HG03066 (cell line): ENCODE results near the gene NLGN2.

Experiments
- ATAC-seq: cut with Tn5 transposase; IDR thresholded peaks from one replicate; pipeline ENCODE4 v1.9.1; 2021; ENCODE audit warnings: low read depth; ENCODE audit not compliant: unreplicated experiment

Gene NLGN2

DNA sequence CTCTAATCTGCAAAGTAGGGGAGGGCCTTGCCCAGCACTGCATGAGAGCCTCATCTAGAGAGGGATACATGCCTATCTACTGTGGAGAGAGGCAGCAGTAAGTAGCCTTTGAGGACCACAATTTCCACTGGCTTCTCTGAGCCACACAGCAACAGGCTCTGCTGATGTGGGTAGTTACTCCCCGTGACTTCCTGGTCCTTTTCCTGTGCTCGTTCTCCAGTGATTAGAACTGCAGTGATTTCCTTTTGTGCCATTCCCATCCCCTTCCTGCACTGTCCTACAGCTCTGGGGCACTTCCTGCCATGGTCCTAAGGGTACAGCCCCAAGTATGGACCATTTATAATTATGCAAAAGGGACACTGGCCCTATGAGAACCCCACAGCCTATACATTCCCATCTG lies 16.3 kb upstream of the NLGN2 start:
- no peak for ATAC-seq

DNA sequence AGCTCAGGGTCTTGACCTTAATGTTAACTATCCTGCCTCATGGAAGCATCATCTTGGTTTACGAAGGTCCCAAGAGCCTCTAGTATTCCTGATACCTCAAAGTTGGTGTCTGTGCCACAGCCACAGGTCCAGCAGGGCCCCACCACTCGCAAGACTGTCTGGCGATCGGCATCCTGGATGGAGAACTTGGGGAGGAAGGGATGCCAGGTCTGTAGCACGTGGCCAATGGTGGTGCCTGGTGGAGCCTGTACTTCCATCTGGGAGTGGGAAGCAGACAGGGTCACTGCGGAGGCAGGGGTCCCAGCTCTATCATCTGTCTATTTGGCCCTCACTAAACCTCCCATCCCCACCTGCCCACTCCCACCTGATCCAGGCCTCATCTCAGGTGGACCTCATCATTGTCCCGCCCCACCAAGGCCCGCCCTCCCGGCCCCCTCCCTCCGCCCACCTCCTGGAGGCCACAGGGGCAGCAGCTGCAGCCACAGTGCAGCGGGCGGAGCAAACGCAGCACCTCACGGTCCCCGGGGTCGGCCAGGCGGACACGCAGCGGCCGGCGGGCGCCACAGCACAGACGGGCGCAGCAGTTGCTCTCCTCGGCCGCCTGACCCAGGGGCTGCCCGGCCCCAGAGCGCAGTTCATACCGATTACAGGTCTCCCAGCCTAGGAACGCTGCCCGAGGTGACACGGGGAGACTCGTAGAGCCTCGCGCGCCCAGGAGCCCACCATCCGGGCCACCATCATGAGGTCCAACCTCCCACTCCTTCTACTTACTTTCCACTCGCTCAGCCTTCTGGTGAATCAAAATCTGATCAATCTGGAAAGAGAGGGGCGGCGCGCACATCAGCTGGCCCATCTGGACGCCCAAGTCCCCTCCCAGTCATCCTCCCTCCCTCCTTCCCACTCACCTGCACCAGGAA lies 14.7 kb upstream of the NLGN2 start:
- no peak for ATAC-seq

DNA sequence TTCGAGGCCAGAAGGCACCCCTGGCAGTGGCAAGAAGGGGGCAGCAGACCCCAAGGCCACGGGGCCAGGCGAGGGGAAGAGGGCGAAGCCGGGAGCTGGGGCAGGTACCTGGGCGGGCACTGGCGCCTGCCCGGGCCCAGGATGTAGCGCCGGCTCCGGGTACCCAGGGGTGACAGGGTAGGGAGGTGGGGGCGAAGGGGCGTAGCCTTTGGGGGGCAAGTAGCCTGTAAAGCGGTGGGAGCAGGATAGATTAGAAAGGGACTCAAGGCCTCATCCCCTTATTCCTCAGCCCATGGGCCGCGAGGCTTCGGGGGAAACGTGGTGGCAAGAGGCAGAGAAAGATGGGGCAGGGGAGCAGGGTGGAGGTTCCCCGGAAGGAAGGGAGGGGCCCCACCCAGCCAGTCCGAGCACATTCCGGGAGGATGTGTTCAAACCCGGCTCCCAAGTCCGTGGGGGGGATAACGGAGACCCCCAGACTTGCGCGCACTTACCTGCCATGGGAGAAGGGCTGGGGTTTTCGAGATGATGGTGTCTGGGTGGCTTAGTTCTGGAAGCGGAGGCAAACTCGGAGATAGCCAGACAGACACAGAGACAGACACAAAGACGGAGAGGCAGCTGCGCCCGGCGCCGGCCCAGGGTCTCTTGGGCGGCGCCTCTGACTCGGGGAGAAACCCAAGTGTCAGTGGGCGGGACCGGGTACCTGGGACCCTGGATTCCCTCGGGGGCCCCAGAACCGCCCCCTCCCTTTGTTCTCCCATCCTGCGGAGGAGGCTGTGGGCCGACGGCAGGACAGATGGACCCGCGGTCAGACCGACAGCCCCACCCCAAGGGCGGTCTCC lies 13.8 kb upstream of the NLGN2 start:
- peak; percentile 44 for ATAC-seq

DNA sequence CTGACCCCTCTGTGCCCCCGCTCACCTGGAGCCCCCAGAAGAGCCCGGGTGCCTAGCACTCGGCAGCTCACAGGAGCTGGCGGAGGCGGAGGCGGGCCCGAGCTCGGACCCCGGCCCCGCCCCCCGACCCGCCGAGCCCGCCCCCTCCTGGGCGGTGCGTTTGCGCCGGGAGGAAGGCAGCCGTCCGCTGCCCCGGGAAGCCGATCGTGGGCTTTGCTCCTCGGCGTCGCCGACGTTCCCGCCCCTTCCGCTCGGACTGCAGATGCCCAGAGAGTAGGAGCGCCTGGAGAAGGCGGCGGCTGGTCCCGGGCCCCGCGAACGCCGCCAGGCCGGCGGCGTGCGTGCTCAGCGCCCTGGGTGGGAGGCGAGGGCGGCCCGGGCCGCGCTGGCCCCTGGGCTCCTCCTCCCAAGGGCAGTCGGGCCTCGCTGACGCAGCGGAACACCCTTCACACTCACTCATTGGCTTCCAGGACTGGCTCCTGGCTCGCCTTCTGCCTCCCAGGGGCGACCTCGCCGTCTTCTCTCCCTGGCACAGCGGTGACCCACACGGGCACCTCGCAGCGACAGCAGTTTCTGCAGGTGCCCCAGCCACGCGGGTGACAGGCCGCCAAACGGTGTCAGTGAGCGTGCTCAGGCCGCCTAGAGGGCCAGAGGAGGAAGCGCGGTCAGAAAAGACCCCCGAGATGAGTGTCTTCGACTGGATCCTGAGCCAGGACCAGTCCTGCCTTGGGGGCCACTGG lies 13.0 kb upstream of the NLGN2 start, which contains the start of gene PLSCR3:
Gene PLSCR3, minus strand, starts transcription at position 74 of the 740 bp plus-strand sequence. CDS start 415 bp downstream, outside the sequence.
- ATAC-seq, result peak; percentile 75

DNA sequence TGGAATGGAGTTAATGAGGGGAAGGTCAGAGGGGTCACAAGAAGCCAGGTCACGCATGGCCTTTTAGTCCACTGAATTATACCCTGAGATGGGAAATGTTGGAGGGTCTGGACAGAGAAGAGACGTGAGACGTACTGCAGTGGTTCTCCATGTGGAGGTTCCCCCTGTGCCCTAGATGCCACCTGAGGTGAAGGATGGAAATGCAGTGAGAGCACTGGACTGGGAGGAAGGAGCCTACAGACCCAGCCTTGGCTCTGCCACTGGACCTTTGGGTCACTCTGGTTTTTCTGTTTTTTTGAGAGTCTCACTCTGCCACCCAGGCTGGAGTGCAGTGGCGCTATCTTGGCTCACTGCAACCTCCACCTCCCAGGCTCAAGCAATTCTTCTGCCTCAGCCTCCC lies 11.5 kb upstream of the NLGN2 start:
- no peak for ATAC-seq

DNA sequence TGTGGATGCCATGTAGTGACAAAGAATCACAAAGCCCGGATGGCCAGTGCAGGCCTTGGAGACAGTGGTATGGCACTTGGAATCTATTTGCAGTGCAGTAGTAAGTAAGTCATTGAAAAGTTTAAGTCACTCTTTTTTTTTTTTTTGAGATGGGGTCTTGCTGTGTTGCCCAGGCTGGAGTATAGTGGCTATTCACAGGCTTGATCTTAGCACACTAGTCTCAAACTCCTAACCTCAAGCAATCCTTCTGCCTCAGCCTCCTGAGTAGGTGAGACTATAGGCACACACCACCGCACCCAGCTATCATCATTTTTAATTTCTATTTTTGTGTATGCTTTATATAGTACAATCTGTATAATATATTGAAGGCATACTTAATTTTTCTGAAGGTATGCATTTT lies 9.0 kb upstream of the NLGN2 start:
- no peak for ATAC-seq

DNA sequence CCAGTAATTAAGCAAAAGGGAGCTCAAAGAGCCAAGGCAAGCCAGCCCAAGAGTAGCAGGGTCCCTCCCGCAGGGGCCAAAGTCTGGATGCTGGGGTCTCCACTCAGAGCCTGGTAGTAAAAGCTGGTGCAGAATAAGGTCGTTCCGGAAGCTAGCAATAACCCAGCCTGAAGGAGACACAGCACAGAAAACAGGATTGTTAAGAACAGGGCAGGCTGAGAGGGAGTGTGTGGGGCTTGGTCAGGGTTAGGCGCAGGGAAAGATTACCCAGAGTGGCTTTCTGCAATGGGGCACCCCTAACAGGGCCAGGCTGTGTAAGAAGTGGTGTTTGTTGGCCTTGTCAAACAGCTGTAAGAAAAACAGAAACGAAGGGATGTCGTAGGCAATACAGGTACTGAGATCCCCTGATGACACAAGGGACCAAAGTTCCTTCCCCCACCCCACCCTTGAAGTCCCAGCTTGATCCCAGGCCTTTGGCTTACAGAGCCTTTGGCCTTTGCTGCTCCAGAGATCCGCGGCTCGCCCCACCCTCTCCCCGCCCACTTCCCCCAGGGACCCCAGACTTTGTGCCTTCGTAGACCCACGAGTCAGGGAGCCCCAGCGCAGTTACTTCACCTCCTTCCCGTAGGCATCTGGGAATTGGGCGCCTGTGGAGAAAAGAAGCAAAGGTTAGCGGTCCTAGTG lies 4.5 kb upstream of the NLGN2 start:
- no peak for ATAC-seq

DNA sequence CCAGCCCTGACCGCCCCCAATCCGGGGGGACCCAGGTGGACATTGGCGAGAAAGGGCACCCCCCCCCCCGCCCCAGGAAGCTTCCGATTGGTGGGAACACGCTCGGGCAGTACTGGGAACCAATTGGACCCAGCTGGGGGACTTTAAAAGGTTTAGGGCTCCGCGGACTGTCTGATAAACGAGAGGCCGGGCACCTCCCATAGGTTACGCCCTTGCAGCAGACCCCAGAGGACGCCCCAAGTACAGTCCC lies 4.0 kb upstream of the NLGN2 start:
- peak; percentile 14 for ATAC-seq

DNA sequence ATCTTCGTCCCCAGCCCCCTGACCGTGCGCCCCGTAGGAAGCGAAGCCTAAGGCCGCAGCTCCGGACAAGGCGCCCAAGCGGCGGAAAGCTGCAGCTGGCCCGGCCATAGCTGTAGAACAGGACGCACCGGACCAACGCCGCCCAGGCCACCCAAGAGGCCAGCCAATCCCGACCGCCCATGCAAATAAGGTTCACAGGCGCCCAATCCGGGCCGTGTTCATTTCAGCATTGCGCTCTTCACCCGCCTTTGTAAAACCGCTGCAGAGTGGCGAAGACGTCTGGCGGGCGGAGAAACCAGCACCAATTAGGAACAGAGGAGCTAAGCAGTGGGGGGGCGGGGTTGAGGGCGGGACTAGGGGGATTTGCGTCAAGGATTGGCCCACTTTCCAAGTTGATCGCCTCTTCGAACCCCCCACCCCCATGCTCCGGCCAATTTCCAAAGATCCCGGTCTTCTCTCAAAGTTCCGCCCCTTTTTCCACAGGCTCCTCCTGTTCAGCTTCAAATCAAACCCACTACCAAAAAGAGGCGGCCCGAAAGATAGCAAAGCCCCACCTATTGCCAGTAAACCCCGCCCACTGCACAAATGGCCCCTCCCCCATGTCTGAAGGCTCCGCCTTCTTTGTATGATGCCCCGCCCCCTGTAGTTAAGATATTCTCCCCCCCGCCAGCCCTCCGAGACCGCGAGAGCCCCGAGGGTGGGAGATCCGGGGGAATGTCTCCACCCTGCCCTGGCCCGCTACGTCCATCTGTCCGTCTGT lies 3.5 kb upstream of the NLGN2 start, which contains the start of gene TMEM256:
Gene TMEM256, minus strand, starts transcription at position 121 of the 760 bp plus-strand sequence. Its CDS starts 13 bp downstream, at position 108.
- ATAC-seq, result peak; percentile 87

DNA sequence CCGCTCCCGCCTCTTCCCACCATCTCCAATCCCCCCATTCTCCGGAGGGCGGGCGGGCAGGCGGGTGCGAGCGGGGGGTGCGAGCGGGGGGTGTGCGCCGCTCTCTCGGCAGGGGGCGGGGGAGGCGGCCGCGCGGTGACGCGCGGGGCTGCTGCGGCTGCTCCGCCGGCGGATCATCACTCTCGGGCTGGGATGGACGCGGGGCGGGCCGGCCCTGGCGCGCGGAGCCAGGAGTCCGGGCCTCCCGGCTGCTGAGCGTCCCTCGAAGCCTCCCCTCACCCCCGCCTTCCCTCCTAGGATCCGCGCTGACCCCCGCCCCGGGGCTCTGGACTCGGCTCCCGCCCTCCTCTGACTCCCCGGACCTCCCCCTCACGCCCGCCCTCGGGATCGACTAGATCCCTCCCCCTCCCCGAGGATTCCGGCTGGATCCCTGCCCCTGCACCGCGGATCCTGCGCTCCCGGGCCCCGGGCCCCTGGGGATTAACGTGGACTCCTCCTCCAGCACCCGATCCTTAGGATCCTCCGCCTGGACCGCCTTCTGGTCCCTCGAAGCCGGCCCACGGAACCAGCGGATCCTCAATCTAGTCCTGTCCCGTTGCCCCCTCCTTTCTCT lies 2.8 kb upstream of the NLGN2 start:
- ATAC-seq, result peak; percentile 8

DNA sequence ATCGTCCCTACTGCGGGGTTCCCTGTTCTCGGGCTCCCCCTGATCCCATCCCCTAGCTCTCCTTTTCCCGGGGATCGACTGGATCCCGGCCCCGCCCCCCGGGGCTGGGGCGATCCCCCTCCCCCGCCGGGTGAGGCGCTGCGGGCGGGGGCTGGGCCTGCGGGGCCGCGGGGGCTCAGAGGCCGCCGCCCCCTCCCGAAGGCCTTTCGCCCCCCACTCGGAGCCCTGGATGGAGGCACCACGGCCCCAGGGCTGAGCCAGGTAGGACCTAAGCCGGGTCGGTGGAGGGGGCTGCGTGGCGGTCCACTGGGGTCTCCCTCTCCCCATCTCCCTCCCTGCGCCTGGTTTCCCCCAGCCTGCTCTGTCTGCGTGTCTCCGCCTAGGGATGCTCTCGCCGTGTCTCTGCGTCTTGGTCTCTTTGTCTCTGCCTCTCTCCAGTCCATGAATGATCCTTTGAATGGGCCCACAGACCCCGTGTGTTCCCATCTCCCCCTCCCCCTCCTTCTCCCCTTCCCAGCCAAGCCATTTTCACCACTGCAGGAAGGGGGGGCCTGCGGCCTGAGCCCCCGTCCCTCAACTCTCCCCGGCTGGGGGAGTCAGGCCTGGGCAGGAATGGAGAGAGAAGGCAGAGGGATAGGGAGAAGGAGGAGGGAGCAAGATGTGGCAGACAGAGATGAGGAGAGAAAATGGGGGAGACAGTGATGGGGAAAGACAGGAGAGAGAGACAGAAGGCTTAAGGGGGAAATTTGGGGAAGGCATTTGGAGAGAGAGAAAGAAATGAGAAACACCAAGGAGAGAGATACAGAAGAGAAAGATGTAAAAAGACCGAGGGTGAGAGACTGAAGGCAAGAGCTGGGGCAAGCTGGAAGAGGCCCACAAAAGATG lies 2.1 kb upstream of the NLGN2 start:
- ATAC-seq, result no peak

DNA sequence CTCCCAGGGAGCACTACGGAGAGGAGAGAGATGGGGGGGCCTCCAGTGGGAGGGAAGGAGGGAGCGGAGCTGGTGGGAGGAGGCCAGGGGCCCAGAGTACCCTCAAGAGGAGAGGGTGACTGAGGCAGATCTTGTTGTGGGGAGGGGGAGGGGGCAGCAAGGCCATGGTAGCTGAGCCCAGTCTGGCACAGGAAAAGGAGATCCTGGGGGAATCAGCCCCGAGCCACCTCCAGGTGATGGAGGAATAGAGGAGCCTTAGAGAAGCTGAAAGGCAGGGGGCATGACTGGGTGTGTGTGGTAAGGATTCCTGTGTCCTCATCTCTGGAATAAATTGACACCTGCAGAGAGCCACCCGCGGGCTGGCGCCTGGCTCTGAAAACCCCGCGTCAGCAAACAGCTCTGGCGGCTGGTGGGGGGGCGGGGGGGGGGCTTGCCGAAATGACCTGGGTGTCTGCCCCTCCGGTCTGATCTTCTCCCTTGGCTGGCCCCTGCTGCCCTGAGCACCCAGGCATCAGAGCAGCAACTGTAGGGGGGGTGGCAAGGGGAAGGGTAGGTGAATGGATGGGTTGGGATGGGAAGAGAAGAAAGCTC lies 1.3 kb upstream of the NLGN2 start:
- no peak for ATAC-seq

DNA sequence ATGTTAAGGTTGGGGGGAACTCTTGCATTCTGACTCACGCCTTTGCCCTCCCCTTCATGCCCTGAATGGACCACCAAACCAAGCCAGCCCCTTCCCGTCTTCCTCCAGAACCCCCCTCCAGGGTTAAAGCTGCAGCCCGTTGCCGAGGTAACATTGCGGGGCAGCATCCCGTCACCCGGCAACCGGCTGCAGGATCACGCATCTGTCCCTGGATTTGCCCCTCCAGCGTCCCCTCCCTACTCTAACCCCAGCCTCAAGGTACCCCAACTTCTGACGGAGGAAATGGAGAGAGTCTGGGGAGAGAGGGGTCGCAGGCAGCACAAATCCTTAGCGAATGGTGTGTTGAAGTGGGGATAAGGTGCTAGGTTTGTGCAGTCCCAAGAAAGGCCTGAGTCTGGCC lies 563 bp upstream of the NLGN2 start:
- ATAC-seq, result no peak

DNA sequence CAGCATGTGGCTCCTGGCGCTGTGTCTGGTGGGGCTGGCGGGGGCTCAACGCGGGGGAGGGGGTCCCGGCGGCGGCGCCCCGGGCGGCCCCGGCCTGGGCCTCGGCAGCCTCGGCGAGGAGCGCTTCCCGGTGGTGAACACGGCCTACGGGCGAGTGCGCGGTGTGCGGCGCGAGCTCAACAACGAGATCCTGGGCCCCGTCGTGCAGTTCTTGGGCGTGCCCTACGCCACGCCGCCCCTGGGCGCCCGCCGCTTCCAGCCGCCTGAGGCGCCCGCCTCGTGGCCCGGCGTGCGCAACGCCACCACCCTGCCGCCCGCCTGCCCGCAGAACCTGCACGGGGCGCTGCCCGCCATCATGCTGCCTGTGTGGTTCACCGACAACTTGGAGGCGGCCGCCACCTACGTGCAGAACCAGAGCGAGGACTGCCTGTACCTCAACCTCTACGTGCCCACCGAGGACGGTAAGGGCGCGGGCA lies 645 bp downstream of the NLGN2 start:
- no peak for ATAC-seq

DNA sequence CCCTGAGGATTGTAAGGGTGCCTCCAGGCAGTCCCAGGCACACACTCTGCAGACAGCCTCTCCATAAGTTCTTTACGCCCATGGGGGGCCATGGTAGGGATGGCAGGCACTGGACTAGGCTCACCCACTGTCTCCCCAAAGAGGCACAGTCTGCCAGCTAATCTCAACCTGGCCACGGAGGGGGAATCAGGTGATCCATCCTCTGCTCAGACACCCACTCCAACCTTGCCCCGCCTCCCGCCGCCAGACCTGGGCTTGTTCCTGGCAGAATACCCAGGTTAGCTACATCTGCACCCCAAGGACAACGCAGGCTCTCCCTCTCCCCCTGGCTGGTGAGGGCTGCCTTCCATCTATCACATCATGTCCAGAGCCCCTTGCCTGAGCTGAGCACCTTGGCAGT lies 1.2 kb downstream of the NLGN2 start:
- no peak for ATAC-seq

DNA sequence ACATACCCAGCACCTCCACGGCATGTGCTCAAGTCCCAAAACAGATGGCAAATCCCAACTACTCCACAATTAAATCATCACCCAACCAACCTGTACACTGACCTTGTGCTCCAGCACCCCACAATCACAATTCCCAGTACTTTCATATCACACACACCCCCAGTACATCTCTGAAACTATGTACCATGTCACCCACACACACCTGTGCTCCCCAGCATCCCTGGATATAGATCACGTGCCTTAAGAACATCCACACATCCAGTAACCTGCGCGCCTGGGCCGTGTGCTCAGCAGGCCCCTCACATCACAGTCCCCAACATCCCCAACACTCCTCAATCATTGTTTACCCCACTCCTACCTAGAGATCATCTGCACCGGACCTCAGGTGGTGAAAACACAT lies 2.1 kb downstream of the NLGN2 start:
- ATAC-seq, result no peak

DNA sequence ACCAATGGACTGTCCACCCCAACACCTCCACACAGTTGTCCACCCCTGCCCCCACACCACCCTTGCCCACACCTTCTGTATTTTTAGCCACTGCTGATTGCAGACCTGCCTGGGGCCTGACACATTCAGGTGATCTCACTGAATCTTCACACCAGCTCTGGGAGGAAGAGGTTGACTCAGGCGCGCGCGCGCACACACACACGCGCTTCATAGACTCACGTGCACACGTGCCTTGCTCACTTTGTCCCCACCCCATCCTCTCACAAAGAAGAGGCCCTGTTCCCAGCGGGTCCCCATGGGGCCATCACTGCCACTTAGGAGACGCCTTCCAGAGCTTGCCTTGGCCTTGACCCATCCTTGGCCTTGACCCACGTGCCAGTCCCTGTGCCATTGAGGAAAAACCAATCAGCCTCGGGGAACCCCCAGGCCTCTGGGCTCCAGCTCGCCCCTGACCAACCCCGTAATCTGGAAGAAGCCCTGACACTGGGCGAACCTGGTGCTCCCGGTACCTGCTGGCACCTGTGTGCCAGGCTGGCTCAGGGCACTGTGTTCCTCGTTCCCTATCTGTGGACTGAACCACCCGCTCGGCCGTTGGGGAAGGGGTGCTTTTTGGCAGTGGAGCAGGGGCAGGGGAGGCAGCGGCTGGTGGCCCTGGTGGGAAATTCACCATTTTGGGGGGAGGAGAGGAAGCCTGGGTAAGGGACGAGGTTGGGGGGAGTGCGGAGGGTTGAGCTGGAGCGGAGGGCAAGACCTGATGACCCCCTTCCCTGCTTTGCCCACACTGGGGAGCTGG lies 3.2 kb downstream of the NLGN2 start:
- ATAC-seq, result no peak
